Ovary (tissue), 9 donors: ENCODE data around the gene CREB3L4. TPM values are rescaled to one million over a fixed set of nuclear protein-coding genes. Genes with fewer than 3 reads are reported as not detected.
A peak's percentile ranks its signal among the peaks of the same experiment; 100 is the strongest.
"Not testable (repeated sequence)": the region's sequence is repeated elsewhere in the genome, so short reads cannot be mapped to it uniquely, and the experiment has no call there.

Source experiments
- DNase-seq, 5 donors: peaks; one replicate each; pipeline ENCODE4 v3.0.0-alpha.2; 2019 to 2020
- H3K27ac ChIP-seq, 2 donors: fragments of 200-600 bp; one replicate each; pipeline versions ENCODE4 v1.5.1 to v1.8.0; 2019 to 2022
- H3K27me3 ChIP-seq: fragments of 200-600 bp; one replicate; pipeline ENCODE4 v1.8.0; 2022
- H3K36me3 ChIP-seq: fragments of 200-600 bp; sonication (generic); one replicate; pipeline ENCODE4 v1.5.1; 2019
- H3K4me1 ChIP-seq: one replicate; pipeline ENCODE4 v1.8.1; 2013; ENCODE audit warnings: mild to moderate bottlenecking, moderate library complexity; ENCODE audit not compliant: insufficient read depth
- H3K4me3 ChIP-seq: fragments of 200-600 bp; sonication (generic); one replicate; pipeline ENCODE4 v1.5.1; 2017
- H3K9me3 ChIP-seq, 2 donors: fragments of 200-600 bp in 1 of 2; sonication (generic) in 1 of 2; one replicate each; pipeline versions ENCODE4 v1.5.1 to v1.8.1; 2013 to 2019; ENCODE audit warnings: mild to moderate bottlenecking in 1 of 2, moderate library complexity in 1 of 2
- EP300 ChIP-seq: sonication (generic); formaldehyde crosslinking; IDR thresholded peaks from one replicate; pipeline ENCODE4 v1.6.1; 2017; ENCODE audit warnings: antibody characterized with exemption
- POLR2A ChIP-seq: fragments of 450-650 bp; IDR thresholded peaks from one replicate; pipeline ENCODE4 v1.6.1; 2017; ENCODE audit warnings: antibody characterized with exemption, mild to moderate bottlenecking, moderate library complexity
- WGBS, 3 donors: extraction: QIAGEN DNeasy Blood & Tissue Kit in 1 of 3; methylation state at CpG; one replicate each; pipeline versions ENCODE4 v1.1.5 to v1.1.7; 2013 to 2017; 5-methylcytosine and 5-hydroxymethylcytosine counted together
- intact Hi-C, 4 donors: fragments of 100-400 bp; cut with DNase I; formaldehyde crosslinking; loops; one replicate each; pipeline versions ENCODE4 v1.11.0 to v1.15.1; 2022 to 2023
- polyA plus RNA-seq, 2 donors: library from polyadenylated mRNA; stranded (reverse); fragments of 200-250 nt in 1 of 2; fragments of 350-450 nt in 1 of 2; fragmentation: Illumina TruSeq in 1 of 2; extraction: RNeasy Lipid Tissue Mini Kit (QIAGEN cat#74804) in 1 of 2; gene quantifications; one replicate each; pipeline ENCODE4 v1.2.3, GENCODE V29; 2013 to 2014
- total RNA-seq, 7 donors: library from RNA; depleted of rRNA in 2 of 7; stranded (reverse); fragments of >200 nt in 2 of 7; fragmentation: NEBNext Ultra II Directional in 3 of 7; extraction: Animal tissue kit (Norgen Biotek cat#: 25700) in 3 of 7; gene quantifications; one replicate each; pipeline versions ENCODE4 v1.1.0 to v1.2.4, GENCODE V29; 2016 to 2023
- TF ChIP-seq, protein P1 (sequence below), 3 donors: fragments of 450-650 bp in 2 of 3; fragments of 200-600 bp in 1 of 3; IDR thresholded peaks; one replicate each; pipeline versions ENCODE4 v1.5.1 to v1.8.0; 2016 to 2022; ENCODE audit warnings: antibody characterized with exemption in 3 of 3, mild to moderate bottlenecking in 1 of 3
- donor health status: DM: no; HTN: no; CAD: no; lungs with moderate emphysema.
- donor health status: DM: no; HTN: no; CAD: no.
- donor health status: Bipolar disorder and iron deficiency.
- donor health status: DM: yes; HTN: yes; CAD: no.
- donor health status: DM: no; HTN: no; CAD: no.
- donor health status: DM: yes; HTN: yes; CAD: no.

Gene CREB3L4
- total and polyA plus RNA-seq, 9 donors: 10.5 to 27.2 (median 16.6) TPM

GRCh38 chr1:153978274-153978909 is 10.7 kb downstream of the CREB3L4 start:
- H3K4me3 ChIP-seq: peak overlapping the region; percentile 85
- TF ChIP-seq, protein P1, sequence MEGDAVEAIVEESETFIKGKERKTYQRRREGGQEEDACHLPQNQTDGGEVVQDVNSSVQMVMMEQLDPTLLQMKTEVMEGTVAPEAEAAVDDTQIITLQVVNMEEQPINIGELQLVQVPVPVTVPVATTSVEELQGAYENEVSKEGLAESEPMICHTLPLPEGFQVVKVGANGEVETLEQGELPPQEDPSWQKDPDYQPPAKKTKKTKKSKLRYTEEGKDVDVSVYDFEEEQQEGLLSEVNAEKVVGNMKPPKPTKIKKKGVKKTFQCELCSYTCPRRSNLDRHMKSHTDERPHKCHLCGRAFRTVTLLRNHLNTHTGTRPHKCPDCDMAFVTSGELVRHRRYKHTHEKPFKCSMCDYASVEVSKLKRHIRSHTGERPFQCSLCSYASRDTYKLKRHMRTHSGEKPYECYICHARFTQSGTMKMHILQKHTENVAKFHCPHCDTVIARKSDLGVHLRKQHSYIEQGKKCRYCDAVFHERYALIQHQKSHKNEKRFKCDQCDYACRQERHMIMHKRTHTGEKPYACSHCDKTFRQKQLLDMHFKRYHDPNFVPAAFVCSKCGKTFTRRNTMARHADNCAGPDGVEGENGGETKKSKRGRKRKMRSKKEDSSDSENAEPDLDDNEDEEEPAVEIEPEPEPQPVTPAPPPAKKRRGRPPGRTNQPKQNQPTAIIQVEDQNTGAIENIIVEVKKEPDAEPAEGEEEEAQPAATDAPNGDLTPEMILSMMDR (IDR thresholded peaks at IDR 0.05): no peak
- TF ChIP-seq EP300 (no peak), POLR2A (no peak)
- H3K27me3 ChIP-seq: no peaks in the 10 kb centered on the region
- H3K4me1 ChIP-seq: peaks cover 4% of the 10 kb centered on the region
- intact Hi-C loops: loop anchor here in 1 of 4 donors (5.0 kb wide), 1 partner anchor 296 kb away; no protein-coding TSS in a partner anchor
- H3K27ac ChIP-seq: peak overlapping the region; percentile 25 to 73
- 47 to 54% (median 49%) methylated on average over 9 of the region's 9 CpGs for WGBS, 3 donors
- no peaks in the 10 kb centered on the region for H3K36me3 ChIP-seq
- DNase-seq: no peak
- no peaks in the 10 kb centered on the region for H3K9me3 ChIP-seq

DNA sequence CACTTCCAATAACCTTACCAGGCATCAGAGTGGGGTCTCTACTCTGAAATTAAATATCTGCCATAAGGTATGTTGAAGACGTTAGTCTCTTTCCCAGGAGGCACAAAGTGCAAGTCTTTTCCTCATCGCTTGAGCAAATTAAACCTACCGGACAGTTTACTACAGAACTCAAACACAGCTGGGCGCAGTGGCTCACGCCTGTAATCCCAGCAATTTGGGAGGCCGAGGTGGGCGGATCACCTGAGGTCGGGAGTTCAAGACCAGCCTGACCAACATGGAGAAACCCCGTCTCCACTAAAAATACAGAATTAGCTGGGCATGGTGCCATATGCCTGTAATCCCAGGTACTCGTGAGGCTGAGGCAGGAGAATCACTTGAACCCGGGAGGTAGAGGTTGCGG is 11.4 kb downstream of the CREB3L4 start:
- WGBS, 3 donors: 88 to 92% (median 90%) methylated on average over 12 of the region's 12 CpGs
- H3K27me3 ChIP-seq, DNase-seq, H3K4me3 ChIP-seq, H3K4me1 ChIP-seq, H3K36me3 ChIP-seq, H3K27ac ChIP-seq, H3K9me3 ChIP-seq: not testable (repeated sequence)
- intact Hi-C loops: loop anchor here in 1 of 4 donors (5.0 kb wide), 1 partner anchor 297 kb away; no protein-coding TSS in a partner anchor

GRCh38 chr1:153981735-153982134 is 14.0 kb downstream of the CREB3L4 start:
- intact Hi-C loops: loop anchor here (5.0 to 10.0 kb wide), 4 partner anchors 184 to 467 kb away; partner anchors contain the start of genes ILF2 (in 1 of the 4) and NPR1 (in 1 of the 4)
- not testable (repeated sequence) for H3K4me3 ChIP-seq, H3K4me1 ChIP-seq, H3K9me3 ChIP-seq, H3K36me3 ChIP-seq, H3K27ac ChIP-seq, H3K27me3 ChIP-seq, DNase-seq
- 76 to 92% (median 87%) methylated on average over 2 of the region's 2 CpGs for WGBS, 3 donors

GRCh38 chr1:153984123-153984894 is 16.6 kb downstream of the CREB3L4 start:
- no peak overlapping the region for H3K27ac ChIP-seq
- intact Hi-C loops: loop anchor here (2.0 to 10.0 kb wide), 5 partner anchors 187 to 470 kb away; partner anchors contain the start of genes ILF2 (in 1 of the 4) and NPR1 (in 1 of the 4)
- WGBS, 3 donors: 30 to 41% (median 40%) methylated on average over 6 of the region's 6 CpGs

GRCh38 chr1:153985341-153985912 is 17.7 kb downstream of the CREB3L4 start:
- Histone ChIP-seq H3K9me3 (no peaks in the 10 kb centered on the region), H3K36me3 (no peaks in the 10 kb centered on the region), H3K4me3 (peak overlapping the region; percentile 39), H3K4me1 (peaks cover 8% of the 10 kb centered on the region), H3K27ac (peak overlapping the region; percentile 13 to 84), H3K27me3 (no peaks in the 10 kb centered on the region)
- peak in 4 of 5 donors; percentile 65 to 79 (median 68) for DNase-seq
- TF ChIP-seq, protein P1 (IDR thresholded peaks at IDR 0.05): no peak
- peak; percentile 35 for TF ChIP-seq POLR2A
- intact Hi-C loops: loop anchor here (2.0 to 10.0 kb wide), 6 partner anchors 189 to 471 kb away; partner anchors contain the start of genes ILF2 (in 2 of the 4) and NPR1 (in 2 of the 4)
- WGBS, 3 donors: 2 to 5% (median 3%) methylated on average over 7 of the region's 7 CpGs

More at GRCh38 chr1:153984123-153984894, 16.6 kb downstream of the CREB3L4 start:
- no peak overlapping the region for H3K4me3 ChIP-seq
- H3K9me3 ChIP-seq: no peaks in the 10 kb centered on the region
- no peak for DNase-seq
- peaks cover 5% of the 10 kb centered on the region for H3K4me1 ChIP-seq
- H3K36me3 ChIP-seq: no peaks in the 10 kb centered on the region
- TF ChIP-seq, protein P1 (IDR thresholded peaks at IDR 0.05): no peak
- TF ChIP-seq EP300 (no peak), POLR2A (no peak)
- no peaks in the 10 kb centered on the region for H3K27me3 ChIP-seq
